SK-N-SH (cell line): Measurements from ENCODE around the gene ZDHHC11. TPM values are rescaled to one million over a fixed set of nuclear protein-coding genes. Genes with fewer than 3 reads are reported as not detected.

Experiments used
- CTCF ChIA-PET: fragments of 300-600, 350-600 bp; formaldehyde crosslinking; extraction: SDS; loops from one replicate; lab custom pipeline; 2021; lab: Yijun Ruan, JAX
- POLR2A ChIA-PET: fragments of 350-600 bp; sonication (Branson Sonifier 250); formaldehyde crosslinking; extraction: SDS; loops from one replicate; lab custom pipeline; 2020; ENCODE audit warnings: antibody characterized with exemption, inconsistent platforms; lab: Yijun Ruan, JAX
- DNase-seq: peaks from one replicate; pipeline ENCODE4 v3.0.0; 2012
- H2AFZ ChIP-seq: fragments of 200-600 bp; sonication (generic); 2 replicates; pipeline ENCODE4 v1.8.1; 2016; ENCODE audit warnings: antibody characterized with exemption, mild to moderate bottlenecking, low read depth
- H3F3A ChIP-seq: fragments of 200-600 bp; sonication (generic); replicated peaks from 2 replicates; pipeline ENCODE3; 2016; ENCODE audit warnings: antibody characterized with exemption, mild to moderate bottlenecking; ENCODE audit not compliant: insufficient read depth
- H3K27ac ChIP-seq, 2 experiments: fragments of 200-500 bp in 1 of 2; fragments of 200-600 bp in 1 of 2; sonication (Bioruptor generic) in 1 of 2; sonication (generic), shearing (Covaris generic) in 1 of 2; 2 replicates each; pipeline versions ENCODE4 v1.5.1 to v1.6.1; 2014 to 2016; ENCODE audit warnings: low read depth in 2 of 2, inconsistent platforms in 1 of 2, low read length in 1 of 2, mild to moderate bottlenecking in 1 of 2, mixed read lengths in 1 of 2
- H3K27me3 ChIP-seq: fragments of 200-600 bp; sonication (generic), shearing (Covaris generic); 2 replicates; pipeline ENCODE4 v1.6.1; 2016; ENCODE audit warnings: mixed run types; ENCODE audit not compliant: insufficient read depth
- H3K36me3 ChIP-seq, 2 experiments: fragments of 200-500 bp in 1 of 2; fragments of 200-600 bp in 1 of 2; sonication (Bioruptor generic) in 1 of 2; sonication (generic) in 1 of 2; replicated peaks in 1 of 2; 2 replicates each; pipeline versions ENCODE3 to v1.5.1; 2014 to 2016; ENCODE audit warnings: low read length in 1 of 2, mild to moderate bottlenecking in 1 of 2; ENCODE audit not compliant: insufficient read depth in 2 of 2, control insufficient read depth in 1 of 2
- H3K4me1 ChIP-seq, 2 experiments: fragments of 200-500 bp in 1 of 2; fragments of 200-600 bp in 1 of 2; sonication (Bioruptor generic) in 1 of 2; sonication (generic), shearing (Covaris generic) in 1 of 2; 2 replicates each; pipeline versions ENCODE4 v1.5.1 to v1.6.1; 2014 to 2016; ENCODE audit warnings: low read depth in 1 of 2, low read length in 1 of 2, mixed run types in 1 of 2; ENCODE audit not compliant: insufficient read depth in 2 of 2, control insufficient read depth in 1 of 2
- H3K4me2 ChIP-seq: fragments of 200-600 bp; sonication (generic), shearing (Covaris generic); 2 replicates; pipeline ENCODE4 v1.6.1; 2017; ENCODE audit warnings: mixed run types
- H3K4me3 ChIP-seq, 2 experiments: fragments of 200-500 bp in 1 of 2; fragments of 200-600 bp in 1 of 2; sonication (Bioruptor generic) in 1 of 2; sonication (generic), shearing (Covaris generic) in 1 of 2; 2 replicates each; pipeline versions ENCODE4 v1.5.1 to v1.8.1; 2014 to 2016; ENCODE audit warnings: low read depth in 2 of 2, inconsistent platforms in 1 of 2, low read length in 1 of 2, mild to moderate bottlenecking in 1 of 2, mixed read lengths in 1 of 2, moderate library complexity in 1 of 2
- H3K79me2 ChIP-seq: fragments of 200-600 bp; sonication (generic); 2 replicates; pipeline ENCODE4 v1.8.1; 2017; ENCODE audit warnings: mild to moderate bottlenecking; ENCODE audit not compliant: insufficient read depth
- H3K9ac ChIP-seq: fragments of 200-600 bp; sonication (generic); 2 replicates; pipeline ENCODE4 v1.6.1; 2017; ENCODE audit warnings: mixed run types
- H3K9me2 ChIP-seq: fragments of 200-600 bp; sonication (generic); 2 replicates; pipeline ENCODE4 v1.6.1; 2017; ENCODE audit warnings: mixed run types
- H3K9me3 ChIP-seq: fragments of 200-600 bp; sonication (generic); 2 replicates; pipeline ENCODE4 v1.6.1; 2017; ENCODE audit warnings: mixed run types, mild to moderate bottlenecking, moderate library complexity
- H4K20me1 ChIP-seq: fragments of 200-600 bp; sonication (generic); 2 replicates; pipeline ENCODE4 v1.6.1; 2017; ENCODE audit warnings: mild to moderate bottlenecking, mixed run types; ENCODE audit not compliant: insufficient read depth
- CHD2 ChIP-seq: fragments of 150-350 bp; IDR thresholded peaks from 2 replicates; pipeline ENCODE4 v1.6.1; 2018; ENCODE audit warnings: low read length; ENCODE audit not compliant: partially characterized antibody
- CTCF ChIP-seq: fragments of 200-600 bp; sonication (generic); IDR thresholded peaks from 2 replicates; pipeline ENCODE4 v1.6.1; 2017; ENCODE audit warnings: antibody characterized with exemption, mild to moderate bottlenecking, moderate library complexity
- EZH2phosphoT487 ChIP-seq: fragments of 200-600 bp; sonication (generic); IDR thresholded peaks from 2 replicates; pipeline ENCODE4 v1.6.1; 2017; ENCODE audit warnings: low read depth, mixed run types, mild to moderate bottlenecking, antibody characterized with exemption, moderate library complexity, borderline replicate concordance
- FOXJ3 ChIP-seq: sonication (generic); formaldehyde crosslinking; IDR thresholded peaks from 2 replicates; pipeline ENCODE4 v1.5.1; 2020; ENCODE audit warnings: mild to moderate bottlenecking, missing genetic modification reagents
- GABPA ChIP-seq: IDR thresholded peaks from 2 replicates; pipeline ENCODE4 v1.4.0; 2012; ENCODE audit warnings: low read depth, mild to moderate bottlenecking
- JUND ChIP-seq: IDR thresholded peaks from 2 replicates; pipeline ENCODE4 v1.4.0; 2012
- MEF2A ChIP-seq: IDR thresholded peaks from 2 replicates; pipeline ENCODE4 v1.4.0; 2012; ENCODE audit warnings: low read depth, borderline replicate concordance
- REST ChIP-seq: IDR thresholded peaks from 2 replicates; pipeline ENCODE4 v1.6.1; 2012; ENCODE audit warnings: mild to moderate bottlenecking, low read depth, low read length, moderate library complexity
- SMC3 ChIP-seq: IDR thresholded peaks from 2 replicates; pipeline ENCODE4 v1.6.1; 2012; ENCODE audit warnings: low read depth, low read length, improper control_type of control experiment
- TAF1 ChIP-seq: IDR thresholded peaks from 2 replicates; pipeline ENCODE4 v1.6.1; 2012; ENCODE audit warnings: low read depth, mild to moderate bottlenecking, low read length, moderate library complexity, borderline replicate concordance
- TCF12 ChIP-seq: IDR thresholded peaks from 2 replicates; pipeline ENCODE4 v1.4.0; 2012
- TEAD4 ChIP-seq: IDR thresholded peaks from 2 replicates; pipeline ENCODE4 v1.4.0; 2012; ENCODE audit warnings: mild to moderate bottlenecking, borderline replicate concordance; ENCODE audit not compliant: insufficient read depth
- USF2 ChIP-seq: fragments of 150-350 bp; IDR thresholded peaks from 2 replicates; pipeline ENCODE4 v1.6.1; 2017; ENCODE audit warnings: antibody characterized with exemption, low read length, low read depth, borderline replicate concordance
- WGBS: methylation state at CpG from one replicate; pipeline ENCODE4 v1.1.6; 2017; ENCODE audit warnings: low lambda C conversion rate; 5-methylcytosine and 5-hydroxymethylcytosine counted together
- polyA plus RNA-seq, 3 experiments: library from polyadenylated mRNA; depleted of rRNA; stranded (reverse); fragments of >200 nt; gene quantifications; 2 replicates each; pipeline ENCODE4 v1.2.3, GENCODE V29; 2012

The ZDHHC11 gene
- polyA plus RNA-seq, 1 of the 3 experiments (the other 2 are of a cell fraction): 0.76 TPM

GRCh38 chr5:875931-876330 is 25.1 kb upstream of the ZDHHC11 start:
- Histone ChIP-seq H3K4me3 (no peak overlapping the region), H3K4me2 (no peak overlapping the region), H4K20me1 (0 out of 2 replicates have a peak, but pooled peaks cover 7% of the 10 kb centered on the region), H3K4me1 (no peaks in the 10 kb centered on the region), H3F3A (no peaks in the 10 kb centered on the region), H3K27ac (no peak overlapping the region), H3K27me3 (no peaks in the 10 kb centered on the region), H3K79me2 (peaks cover 3% of the 10 kb centered on the region; the same call in 1 of the 2 replicates), H3K9me2 (no peaks in the 10 kb centered on the region), H3K9me3 (no peaks in the 10 kb centered on the region), H3K9ac (no peak overlapping the region), H3K36me3 (peaks cover 15 to 66% of the 10 kb centered on the region in 2 experiments), H2AFZ (no peak overlapping the region)
- 95% methylated on average over 15 of the region's 24 CpGs for WGBS
- no peak for TF ChIP-seq CTCF
- no peak for TF ChIP-seq TCF12
- TF ChIP-seq USF2: no peak
- TF ChIP-seq REST: no peak
- TF ChIP-seq FOXJ3 (CRISPR knock-in tag): no peak
- no peak for TF ChIP-seq CHD2
- no peak for TF ChIP-seq TEAD4
- no peak for TF ChIP-seq JUND
- no peak for TF ChIP-seq TAF1
- TF ChIP-seq MEF2A: no peak
- no peak for TF ChIP-seq SMC3
- no peak for TF ChIP-seq GABPA
- TF ChIP-seq EZH2phosphoT487: no peak
- no peak for DNase-seq
- POLR2A ChIA-PET: no interaction called here
- CTCF ChIA-PET: interaction anchor here (0.9 to 1.2 kb wide), 2 partner anchors 16 to 205 kb away, joined by 3 read pairs; no protein-coding TSS in a partner anchor
